GM19351 (cell line): Measurements from ENCODE around the gene GABRP.
"Not testable (repeated sequence)": the region's sequence is repeated elsewhere in the genome, so short reads cannot be mapped to it uniquely, and the experiment has no call there.

Source experiments
- ATAC-seq: cut with Tn5 transposase; IDR thresholded peaks from one replicate; pipeline ENCODE4 v1.9.1; 2021; ENCODE audit warnings: mild to moderate bottlenecking, moderate library complexity; ENCODE audit not compliant: unreplicated experiment

GABRP gene

DNA sequence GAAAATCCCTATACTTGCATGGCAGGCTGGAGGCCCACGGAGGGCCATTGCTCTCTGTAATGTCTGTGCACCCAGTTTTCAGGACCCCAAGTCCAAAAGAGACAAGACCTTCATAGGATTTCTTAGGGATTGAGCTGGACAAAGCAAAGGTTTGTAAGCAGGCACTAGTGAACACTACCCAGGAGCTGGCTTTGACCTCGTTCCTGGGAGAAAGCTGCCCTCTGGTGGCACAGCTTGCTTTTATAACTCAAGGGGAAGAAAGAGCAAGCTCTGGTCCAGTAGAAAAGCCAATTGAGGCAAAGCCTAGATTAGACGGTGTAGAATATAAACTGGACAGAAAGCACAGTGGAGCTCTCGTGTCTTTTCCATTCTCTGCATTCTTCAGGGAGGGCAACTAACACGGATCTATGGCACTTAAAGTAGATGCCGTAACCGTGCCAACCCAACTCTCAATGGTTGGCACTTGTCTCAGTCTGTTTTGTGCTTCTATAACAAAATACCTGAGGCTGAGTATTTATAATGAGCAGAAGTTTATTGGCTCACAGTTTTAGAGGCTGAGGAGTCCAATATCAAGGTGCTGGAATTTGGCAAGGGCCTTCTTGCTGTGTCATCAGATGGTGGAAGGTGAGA, 7.9 kb downstream of the GABRP start:
- peak; percentile 64 for ATAC-seq

- ATAC-seq: no peak
Observed at GRCh38 chr5:170792878-170793277, 9.4 kb downstream of the GABRP start.

GRCh38 chr5:170795154-170795553, 11.6 kb downstream of the GABRP start:
- ATAC-seq: no peak

GRCh38 chr5:170805666-170806065, 22.1 kb downstream of the GABRP start:
- ATAC-seq: no peak

DNA sequence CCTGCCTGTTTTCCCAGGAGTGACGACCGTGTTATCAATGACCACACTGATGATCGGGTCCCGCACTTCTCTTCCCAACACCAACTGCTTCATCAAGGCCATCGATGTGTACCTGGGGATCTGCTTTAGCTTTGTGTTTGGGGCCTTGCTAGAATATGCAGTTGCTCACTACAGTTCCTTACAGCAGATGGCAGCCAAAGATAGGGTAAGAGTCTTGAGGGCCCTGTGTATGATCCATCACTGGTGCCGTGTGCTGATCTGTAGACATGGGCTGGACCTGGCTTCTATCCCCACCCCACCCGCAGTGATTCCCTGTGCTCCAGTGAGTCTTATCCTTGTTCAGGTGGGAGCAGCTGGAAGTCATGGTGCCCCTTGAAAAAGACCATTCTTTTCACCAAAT, 26.0 kb downstream of the GABRP start:
- ATAC-seq: peak; percentile 54

- ATAC-seq: no peak
Observed at GRCh38 chr5:170811719-170812118, 28.2 kb downstream of the GABRP start.

DNA sequence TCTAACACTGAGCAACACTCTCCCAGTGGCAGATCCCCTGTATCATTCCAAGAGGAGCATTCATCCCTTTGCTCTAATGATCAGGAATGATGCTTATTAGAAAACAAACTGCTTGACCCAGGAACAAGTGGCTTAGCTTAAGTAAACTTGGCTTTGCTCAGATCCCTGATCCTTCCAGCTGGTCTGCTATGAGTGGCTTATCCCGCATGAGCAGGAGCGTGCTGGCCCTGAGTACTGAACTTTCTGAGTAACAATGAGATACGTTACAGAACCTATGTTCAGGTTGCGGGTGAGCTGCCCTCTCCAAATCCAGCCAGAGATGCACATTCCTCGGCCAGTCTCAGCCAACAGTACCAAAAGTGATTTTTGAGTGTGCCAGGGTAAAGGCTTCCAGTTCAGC, 29.7 kb downstream of the GABRP start:
- no peak for ATAC-seq

- no peak for ATAC-seq
Observed at GRCh38 chr5:170817195-170817594, 33.7 kb downstream of the GABRP start.

DNA sequence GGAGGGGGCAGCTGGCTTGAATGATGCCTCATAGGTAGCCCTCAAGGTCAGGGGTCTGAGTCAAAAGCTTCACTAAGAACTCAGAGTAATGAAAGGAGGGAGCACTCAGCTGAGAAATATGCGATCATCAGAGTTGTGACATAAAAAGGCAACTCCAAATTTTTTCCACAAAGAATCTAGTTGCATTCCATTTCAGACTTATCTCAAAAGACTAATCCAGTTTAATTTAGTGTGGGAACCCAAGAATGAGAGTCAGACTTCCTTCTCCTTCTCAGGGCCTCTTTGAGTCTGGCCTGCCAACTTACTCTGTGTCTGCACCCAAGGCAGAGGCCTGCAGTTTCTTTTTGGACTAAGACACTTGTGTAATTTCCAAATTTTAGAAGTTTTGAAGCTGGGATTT, 34.7 kb downstream of the GABRP start:
- no peak for ATAC-seq

DNA sequence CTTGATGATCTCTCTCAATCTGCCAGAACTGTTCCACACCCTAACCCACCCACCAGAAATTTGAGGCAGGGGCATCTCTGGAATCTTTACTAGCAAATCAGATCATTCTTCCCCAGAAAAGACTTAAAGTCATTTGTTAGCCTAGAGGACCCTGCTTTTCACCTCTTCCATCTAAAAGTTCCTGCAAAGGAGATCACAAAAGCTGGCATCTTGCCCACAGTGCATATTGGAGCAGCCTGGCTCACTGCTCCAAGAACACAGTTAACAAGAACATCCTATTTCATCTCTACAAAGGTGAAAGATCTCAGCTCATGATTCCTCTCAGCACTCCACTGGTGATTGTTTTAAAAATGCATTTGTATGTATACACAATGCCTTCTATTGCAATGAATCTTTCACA, 36.3 kb downstream of the GABRP start:
- no peak for ATAC-seq

DNA sequence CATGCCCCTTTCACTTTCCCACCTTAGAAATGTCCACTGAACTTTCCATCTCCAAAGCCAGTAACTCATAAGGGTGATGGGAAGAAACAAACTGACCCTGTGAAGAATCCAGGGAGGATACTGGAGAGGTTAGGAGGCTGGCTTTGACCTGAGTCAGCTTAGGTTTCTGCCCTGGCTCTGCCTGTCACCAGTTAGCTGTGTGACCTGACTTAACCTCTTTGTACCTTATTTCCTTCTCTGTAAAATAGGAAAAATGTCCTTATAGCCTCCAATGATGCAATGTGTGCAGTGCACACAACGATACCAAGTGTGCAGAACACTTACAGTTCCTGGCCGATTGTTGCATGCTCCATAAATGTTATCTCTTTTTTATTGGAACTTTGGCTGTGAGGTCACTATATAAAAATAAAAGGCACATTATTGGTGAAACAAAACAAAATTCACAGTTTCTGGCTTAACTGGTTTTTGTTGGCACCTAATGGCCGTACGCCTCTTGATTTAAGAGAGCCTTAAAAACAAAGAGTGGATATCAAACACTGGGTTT, 37.8 kb downstream of the GABRP start:
- ATAC-seq: no peak

DNA sequence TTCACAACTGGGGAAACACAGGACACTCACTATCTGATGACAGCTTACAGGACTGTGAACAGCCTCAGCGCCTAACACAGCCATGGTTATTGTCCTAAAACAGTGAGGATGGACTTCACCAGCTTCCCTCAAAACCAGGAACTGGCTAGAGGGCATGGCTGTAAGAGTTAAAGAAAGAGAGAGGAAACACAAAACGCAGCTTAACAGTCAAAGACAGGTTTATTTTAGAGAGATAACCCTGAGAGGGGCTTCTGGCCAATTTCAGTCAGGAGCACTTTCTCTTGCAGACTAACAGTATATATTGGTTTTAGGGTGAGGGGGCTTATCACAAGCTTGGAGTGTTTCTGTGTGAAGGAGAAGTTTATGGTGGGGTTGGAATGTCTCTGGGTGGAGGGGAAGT, 42.6 kb downstream of the GABRP start:
- no peak for ATAC-seq

DNA sequence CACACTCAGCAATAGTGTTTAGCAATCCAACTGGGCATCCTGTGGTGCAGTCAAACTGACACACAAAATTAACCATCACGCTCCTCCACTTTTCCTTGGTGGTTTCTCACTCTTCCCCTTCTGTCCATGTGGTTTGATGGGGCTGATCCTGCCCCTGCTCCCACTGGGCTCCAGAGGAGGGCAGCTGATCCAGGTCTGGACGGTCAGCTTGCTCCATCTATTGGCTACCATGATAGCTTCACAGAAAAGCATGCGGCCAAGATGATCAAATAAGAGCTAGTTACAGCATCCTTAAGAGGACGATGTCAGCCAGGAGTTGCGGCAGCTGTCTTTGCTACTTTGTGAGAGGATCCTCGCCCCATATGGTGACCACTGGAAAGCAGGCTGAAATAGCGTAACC, 48.7 kb downstream of the GABRP start:
- no peak for ATAC-seq

GRCh38 chr5:170833981-170834380, 50.5 kb downstream of the GABRP start:
- not testable (repeated sequence) for ATAC-seq

- no peak for ATAC-seq
Observed at GRCh38 chr5:170836226-170836625, 52.7 kb downstream of the GABRP start.

DNA sequence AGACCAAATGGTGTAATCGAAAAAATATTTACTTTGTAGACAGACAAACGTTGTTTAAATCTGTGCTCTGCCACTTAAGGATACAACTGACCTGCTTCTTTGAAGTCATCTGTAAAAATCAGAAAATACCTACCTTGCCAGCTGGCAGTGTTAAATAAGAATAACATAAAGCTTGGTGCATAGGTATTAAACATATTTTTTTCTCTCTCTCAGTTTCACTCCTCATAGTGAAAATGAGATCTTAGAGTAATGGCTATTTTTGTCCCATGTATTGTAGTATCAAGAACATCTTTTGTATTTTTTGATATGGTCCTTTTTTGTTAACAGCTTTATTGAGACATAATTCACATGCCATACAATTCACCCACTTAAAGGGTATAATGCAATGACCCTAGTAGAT, 60.3 kb downstream of the GABRP start:
- peak; percentile 75 for ATAC-seq

DNA sequence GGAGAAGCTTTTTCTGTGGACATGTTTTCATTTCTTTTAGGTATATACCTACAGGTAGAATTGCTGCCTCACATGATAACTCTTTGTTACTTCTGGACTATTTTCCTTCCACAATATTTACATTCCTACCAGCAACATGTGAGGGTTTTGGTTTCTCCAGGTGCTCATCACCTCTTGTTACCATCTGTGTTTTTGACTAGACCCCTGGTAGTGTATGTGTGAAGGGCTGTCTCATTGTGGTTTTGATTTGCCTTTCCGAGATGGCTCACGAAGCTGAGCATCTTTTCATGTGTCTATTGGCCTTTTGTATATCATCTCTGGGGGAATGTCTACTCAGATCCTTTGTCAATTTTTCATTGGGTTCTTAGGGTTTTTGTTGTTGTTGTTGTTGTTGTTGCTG, 61.1 kb downstream of the GABRP start:
- no peak for ATAC-seq

DNA sequence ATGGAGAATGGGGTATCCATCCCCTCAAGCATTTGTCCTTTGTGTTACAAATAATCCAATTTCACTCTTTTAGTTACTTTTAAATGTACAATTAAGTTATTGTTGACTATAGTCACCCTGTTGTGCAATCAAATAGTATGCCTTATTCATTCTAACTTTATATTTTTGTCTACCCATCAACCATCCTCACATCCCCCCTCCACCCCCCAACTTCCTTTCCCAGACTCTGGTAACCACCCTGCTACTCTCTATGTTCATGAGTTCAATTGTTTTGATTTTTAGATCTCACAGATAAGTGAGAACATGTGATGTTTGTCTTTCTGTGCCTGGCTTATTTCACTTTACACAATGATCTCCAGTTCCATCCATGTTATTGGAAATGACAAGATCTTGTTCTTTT, 62.9 kb downstream of the GABRP start:
- no peak for ATAC-seq

DNA sequence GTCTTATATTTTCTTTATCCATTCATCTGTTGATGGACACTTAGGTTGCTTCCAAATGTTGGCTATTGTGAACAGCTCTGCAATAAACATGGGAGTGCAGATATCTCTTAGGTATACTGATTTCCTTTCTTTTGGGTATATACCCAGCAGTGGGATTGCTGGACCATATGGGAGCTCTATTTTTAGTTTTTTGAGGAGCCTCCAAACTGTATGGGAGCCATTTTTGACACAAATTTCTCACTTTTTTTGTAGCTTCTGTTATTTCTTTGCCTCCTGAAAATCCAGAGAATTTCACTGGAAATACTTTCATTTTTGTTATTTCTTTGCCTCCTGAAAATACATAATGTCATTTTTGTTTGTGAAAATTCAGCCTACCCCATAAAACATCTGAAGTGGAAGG, 63.3 kb downstream of the GABRP start:
- no peak for ATAC-seq

DNA sequence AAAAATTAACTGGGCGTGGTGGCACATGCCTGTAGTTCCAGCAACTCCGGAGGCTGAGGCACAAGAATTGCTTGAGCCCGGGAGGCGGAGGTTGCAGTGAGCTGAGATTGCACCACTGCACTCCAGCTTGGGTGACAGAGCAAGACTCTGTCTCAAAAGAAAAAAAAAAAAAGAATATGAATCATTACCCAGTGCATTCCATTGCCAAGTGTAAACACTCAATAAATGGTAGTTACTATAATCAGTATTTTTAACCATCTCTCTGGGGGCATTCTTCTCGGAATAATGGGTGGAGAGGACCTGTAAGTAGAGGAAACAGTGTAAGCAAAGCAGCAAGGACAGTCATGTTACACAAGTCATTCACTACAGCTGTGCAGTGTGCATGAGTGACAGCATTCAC, 64.5 kb downstream of the GABRP start:
- no peak for ATAC-seq

GRCh38 chr5:170849374-170849773, 65.8 kb downstream of the GABRP start:
- no peak for ATAC-seq

DNA sequence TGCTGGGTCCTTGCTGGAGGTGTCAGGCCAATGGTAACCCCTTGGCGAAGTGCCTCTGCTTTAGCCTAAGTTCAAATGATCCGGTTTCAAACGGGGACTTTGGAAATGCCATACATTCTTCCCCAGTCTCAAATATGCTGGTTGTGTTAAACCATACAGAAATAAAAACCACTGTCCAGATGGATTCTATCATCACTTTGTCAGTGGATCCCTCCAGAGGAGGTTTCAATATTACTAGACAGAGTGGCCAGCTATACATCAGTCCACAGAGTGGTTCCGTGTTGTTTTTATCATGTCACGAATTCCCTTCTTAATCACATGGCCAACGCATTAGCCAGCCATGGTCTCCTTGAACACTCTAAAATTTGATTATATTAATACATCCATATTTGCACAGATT, 71.0 kb downstream of the GABRP start:
- ATAC-seq: no peak

GRCh38 chr5:170857066-170857465, 73.5 kb downstream of the GABRP start:
- no peak for ATAC-seq
